AG09319 (cell line): ENCODE measurements around the gene TMEM39B.
"Not testable (repeated sequence)": the region's sequence is repeated elsewhere in the genome, so short reads cannot be mapped to it uniquely, and the experiment has no call there.

ENCODE experiments used
- DNase-seq: peaks from one replicate; pipeline ENCODE4 v3.0.0-alpha.2; 2010; ENCODE audit warnings: low read depth; ENCODE audit errors: extremely low read depth
- CTCF ChIP-seq: IDR thresholded peaks from 2 replicates; pipeline ENCODE4 v1.5.1; 2011; ENCODE audit warnings: low read depth, mild to moderate bottlenecking, inconsistent platforms, low read length, moderate library complexity

Gene TMEM39B

GRCh38 chr1:32114420-32114819 lies 41.7 kb downstream of the TMEM39B start:
- DNase-seq = no peak
- TF ChIP-seq CTCF = no peak

GRCh38 chr1:32115496-32115895 lies 42.8 kb downstream of the TMEM39B start:
- DNase-seq = no peak
- no peak for TF ChIP-seq CTCF

- TF ChIP-seq CTCF = no peak
- DNase-seq = no peak
Measured at GRCh38 chr1:32116531-32116930, 43.8 kb downstream of the TMEM39B start.

- no peak for TF ChIP-seq CTCF
- DNase-seq = no peak
Measured at GRCh38 chr1:32122151-32122550, 49.4 kb downstream of the TMEM39B start.

GRCh38 chr1:32123361-32123760 lies 50.6 kb downstream of the TMEM39B start:
- DNase-seq = not testable (repeated sequence)

GRCh38 chr1:32125313-32125712 lies 52.6 kb downstream of the TMEM39B start:
- DNase-seq = no peak
- no peak for TF ChIP-seq CTCF

- no peak for TF ChIP-seq CTCF
- DNase-seq = no peak
Measured at GRCh38 chr1:32126770-32127169, 54.0 kb downstream of the TMEM39B start.

- no peak for TF ChIP-seq CTCF
Measured at GRCh38 chr1:32127409-32128198, 54.9 kb downstream of the TMEM39B start.

More at GRCh38 chr1:32127409-32128198, 54.9 kb downstream of the TMEM39B start:
- DNase-seq = no peak
